H9 (cell line): ENCODE measurements around the gene MAP4K3. TPM values are rescaled to one million over a fixed set of nuclear protein-coding genes. Genes with fewer than 3 reads are reported as not detected.
A peak's percentile ranks its signal among the peaks of the same experiment; 100 is the strongest.

Experiments
- DNase-seq: peaks from one replicate; pipeline ENCODE4 v3.0.0-alpha.2; 2017
- H2AFZ ChIP-seq: one replicate; pipeline ENCODE4 v1.6.1; 2013; ENCODE audit warnings: mild to moderate bottlenecking, low read length, control low read depth, moderate library complexity
- H2AK5ac ChIP-seq: 2 replicates; pipeline ENCODE4 v1.6.1; 2013; ENCODE audit warnings: low read length, control low read depth, mixed read lengths; ENCODE audit not compliant: insufficient read length
- H2BK120ac ChIP-seq: one replicate; pipeline ENCODE4 v1.6.1; 2013; ENCODE audit warnings: low read depth, mild to moderate bottlenecking, low read length, control low read depth, inconsistent platforms; ENCODE audit not compliant: poor library complexity, severe bottlenecking
- H2BK12ac ChIP-seq: 2 replicates; pipeline ENCODE4 v1.6.1; 2013; ENCODE audit warnings: low read length, control low read depth, mixed read lengths, low read depth; ENCODE audit not compliant: insufficient read length
- H2BK15ac ChIP-seq: 2 replicates; pipeline ENCODE4 v1.6.1; 2013; ENCODE audit warnings: low read depth, low read length, control low read depth
- H2BK20ac ChIP-seq: one replicate; pipeline ENCODE4 v1.6.1; 2013; ENCODE audit warnings: low read depth, mild to moderate bottlenecking, low read length, control low read depth, inconsistent platforms; ENCODE audit not compliant: poor library complexity, severe bottlenecking
- H2BK5ac ChIP-seq: 2 replicates; pipeline ENCODE4 v1.6.1; 2013; ENCODE audit warnings: low read length, control low read depth, mixed read lengths; ENCODE audit not compliant: insufficient read length
- H3K14ac ChIP-seq: 2 replicates; pipeline ENCODE4 v1.6.1; 2013; ENCODE audit warnings: low read length, control low read depth; ENCODE audit not compliant: insufficient read depth
- H3K18ac ChIP-seq: 2 replicates; pipeline ENCODE4 v1.6.1; 2013; ENCODE audit warnings: low read depth, mild to moderate bottlenecking, mixed read lengths, low read length, control low read depth; ENCODE audit not compliant: insufficient read length
- H3K23ac ChIP-seq: 2 replicates; pipeline ENCODE4 v1.6.1; 2013; ENCODE audit warnings: low read length, control low read depth, mixed read lengths, low read depth; ENCODE audit not compliant: insufficient read length
- H3K23me2 ChIP-seq: 2 replicates; pipeline ENCODE4 v1.6.1; 2013; ENCODE audit warnings: low read depth, mild to moderate bottlenecking, mixed read lengths, low read length, control low read depth; ENCODE audit not compliant: insufficient read length, poor library complexity, severe bottlenecking
- H3K27ac ChIP-seq: 2 replicates; pipeline ENCODE4 v1.5.1; 2013; ENCODE audit warnings: low read length, control low read depth, mixed read lengths, low read depth; ENCODE audit not compliant: insufficient read length
- H3K27me3 ChIP-seq: 2 replicates; pipeline ENCODE4 v1.6.1; 2013; ENCODE audit warnings: low read length, control low read depth, inconsistent platforms; ENCODE audit not compliant: insufficient read depth
- H3K4ac ChIP-seq: 2 replicates; pipeline ENCODE4 v1.6.1; 2013; ENCODE audit warnings: low read depth, mild to moderate bottlenecking, control low read depth, inconsistent platforms, low read length, moderate library complexity
- H3K4me1 ChIP-seq: 2 replicates; pipeline ENCODE4 v1.6.1; 2013; ENCODE audit warnings: low read length, control low read depth, inconsistent platforms; ENCODE audit not compliant: insufficient read depth
- H3K4me2 ChIP-seq: 2 replicates; pipeline ENCODE4 v1.6.1; 2013; ENCODE audit warnings: low read length, control low read depth, mixed read lengths; ENCODE audit not compliant: insufficient read length, insufficient read depth
- H3K56ac ChIP-seq: 2 replicates; pipeline ENCODE4 v1.6.1; 2013; ENCODE audit warnings: low read depth, mild to moderate bottlenecking, mixed read lengths, low read length, control low read depth; ENCODE audit not compliant: insufficient read length
- H3K79me1 ChIP-seq: 2 replicates; pipeline ENCODE4 v1.6.1; 2013; ENCODE audit warnings: low read depth, mild to moderate bottlenecking, moderate library complexity, low read length, control low read depth, inconsistent platforms; ENCODE audit not compliant: insufficient read depth, poor library complexity, severe bottlenecking
- H3K79me2 ChIP-seq: 2 replicates; pipeline ENCODE4 v1.6.1; 2013; ENCODE audit warnings: low read length, control low read depth, inconsistent platforms; ENCODE audit not compliant: insufficient read depth
- H3K9ac ChIP-seq: 2 replicates; pipeline ENCODE4 v1.6.1; 2013; ENCODE audit warnings: low read length, control low read depth, mixed read lengths; ENCODE audit not compliant: insufficient read length; ENCODE audit errors: extremely low read depth
- H3K9me3 ChIP-seq: one replicate; pipeline ENCODE4 v1.6.1; 2013; ENCODE audit warnings: low read depth, low read length, inconsistent platforms; ENCODE audit not compliant: control insufficient read depth
- H3T11ph ChIP-seq: one replicate; pipeline ENCODE4 v1.6.1; 2013; ENCODE audit warnings: mild to moderate bottlenecking, low read length, control low read depth, inconsistent platforms
- H4K20me1 ChIP-seq: one replicate; pipeline ENCODE4 v1.6.1; 2013; ENCODE audit not compliant: control insufficient read depth, insufficient read length, insufficient read depth
- H4K5ac ChIP-seq: 2 replicates; pipeline ENCODE4 v1.6.1; 2013; ENCODE audit warnings: low read depth, mild to moderate bottlenecking, mixed read lengths, low read length, control low read depth; ENCODE audit not compliant: insufficient read length
- H4K8ac ChIP-seq: replicated peaks from 2 replicates; pipeline ENCODE4 v1.6.1; 2013; ENCODE audit warnings: low read length, control low read depth, mixed read lengths, low read depth; ENCODE audit not compliant: insufficient read length
- H4K91ac ChIP-seq: 2 replicates; pipeline ENCODE4 v1.6.1; 2013; ENCODE audit warnings: low read depth, mild to moderate bottlenecking, moderate library complexity, mixed read lengths, low read length, control low read depth; ENCODE audit not compliant: insufficient read length
- H3K27ac Mint-ChIP-seq, 3 experiments: 2 replicates in 2 of 3; 3 replicates in 1 of 3; pipeline ENCODE4 v1.8.0; 2020 to 2021; ENCODE audit warnings: mixed read lengths in 3 of 3, mild to moderate bottlenecking in 1 of 3, moderate library complexity in 1 of 3
- H3K27me3 Mint-ChIP-seq: 2 replicates; pipeline ENCODE4 v1.8.0; 2021; ENCODE audit warnings: low read depth, mild to moderate bottlenecking, moderate library complexity, mixed read lengths
- H3K36me3 Mint-ChIP-seq, 3 experiments: 2 replicates in 2 of 3; 3 replicates in 1 of 3; pipeline ENCODE4 v1.8.0; 2020 to 2021; ENCODE audit warnings: low read depth in 3 of 3, mixed read lengths in 3 of 3; ENCODE audit not compliant: insufficient read depth in 1 of 3
- H3K4me1 Mint-ChIP-seq, 2 experiments: 2 replicates each; pipeline ENCODE4 v1.8.0; 2020; ENCODE audit warnings: mixed read lengths in 2 of 2
- H3K4me3 Mint-ChIP-seq, 2 experiments: 2 replicates in 1 of 2; 3 replicates in 1 of 2; pipeline ENCODE4 v1.8.0; 2020 to 2021; ENCODE audit warnings: mild to moderate bottlenecking in 2 of 2, mixed read lengths in 2 of 2, moderate library complexity in 1 of 2
- H3K9me3 Mint-ChIP-seq, 2 experiments: 2 replicates in 1 of 2; 3 replicates in 1 of 2; pipeline ENCODE4 v1.8.0; 2020; ENCODE audit warnings: mild to moderate bottlenecking in 2 of 2, mixed read lengths in 2 of 2, moderate library complexity in 1 of 2
- WGBS: extraction: QIAGEN DNeasy Blood & Tissue Kit; methylation state at CpG from one replicate; pipeline ENCODE4 v1.1.7; 2013; ENCODE audit warnings: missing lambda C conversion rate, low lambda C conversion rate, mixed read lengths; ENCODE audit not compliant: insufficient read length; ENCODE audit errors: extremely low coverage; 5-methylcytosine and 5-hydroxymethylcytosine counted together
- total RNA-seq: library from RNA; stranded (reverse); gene quantifications from 2 replicates; pipeline ENCODE4 v1.2.1, GENCODE V29; 2021
- TF ChIP-seq, protein P1 (sequence below): fragments of 200-600 bp; sonication (generic); conservative IDR thresholded peaks from 3 replicates; pipeline ENCODE4 v1.8.0; 2021; ENCODE audit warnings: antibody characterized with exemption, mild to moderate bottlenecking

Gene MAP4K3
- total RNA-seq, 1 experiment from 2014 or later = 37.9 TPM

DNA sequence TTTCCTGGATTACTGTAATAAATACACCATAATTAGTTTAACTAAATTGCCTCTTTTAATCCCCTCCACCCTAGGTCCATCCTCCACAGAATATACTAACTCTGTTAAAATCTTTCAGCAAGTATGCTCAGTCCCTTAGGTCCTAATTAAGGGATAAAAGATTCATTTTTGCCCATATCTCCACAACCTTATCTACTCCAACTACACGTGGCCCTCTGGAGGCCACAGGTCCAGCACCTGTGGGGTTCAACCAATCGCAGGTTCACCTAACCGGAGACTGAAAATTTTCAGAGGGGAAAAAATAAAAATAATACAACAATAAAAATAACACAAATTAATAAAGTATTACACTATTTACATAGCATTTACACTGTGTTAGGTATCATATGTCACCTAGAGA is 86.4 kb downstream of the MAP4K3 start:
- Histone ChIP-seq H2AK5ac (no peak overlapping the region), H2BK120ac (no peak overlapping the region), H4K91ac (no peak overlapping the region), H3K23me2 (no peaks in the 10 kb centered on the region), H4K8ac (no peak overlapping the region), H2BK12ac (no peak overlapping the region), H3K23ac (no peak overlapping the region), H3K9ac (no peak overlapping the region), H3K4ac (no peak overlapping the region), H3K79me1 (no peaks in the 10 kb centered on the region), H3K4me2 (no peak overlapping the region), H3K27ac (no peak overlapping the region), H2BK20ac (no peak overlapping the region), H2BK5ac (no peak overlapping the region), H2AFZ (no peak overlapping the region), H3K79me2 (no peaks in the 10 kb centered on the region), H3K18ac (no peak overlapping the region), H3K14ac (no peak overlapping the region), H3K9me3 (no peaks in the 10 kb centered on the region), H3T11ph (no peak overlapping the region), H2BK15ac (no peak overlapping the region), H4K20me1 (no peaks in the 10 kb centered on the region), H3K56ac (no peak overlapping the region), H4K5ac (no peak overlapping the region), H3K4me1 (peaks cover 4% of the 10 kb centered on the region; the same call in 1 of the 2 replicates), H3K27me3 (no peaks in the 10 kb centered on the region)
- no peak overlapping the region for H3K4me3 Mint-ChIP-seq
- peaks cover 28 to 33% of the 10 kb centered on the region in 2 experiments for H3K4me1 Mint-ChIP-seq
- no peaks in the 10 kb centered on the region for H3K9me3 Mint-ChIP-seq
- H3K27ac Mint-ChIP-seq = peak overlapping the region in 1 of 3 experiments; percentile 75; a peak in 1 of 7 replicates
- peaks cover 8 to 13% (median 12%) of the 10 kb centered on the region in 3 experiments; a peak in 6 of 7 replicates for H3K36me3 Mint-ChIP-seq
- DNase-seq = no peak
- TF ChIP-seq, protein P1, sequence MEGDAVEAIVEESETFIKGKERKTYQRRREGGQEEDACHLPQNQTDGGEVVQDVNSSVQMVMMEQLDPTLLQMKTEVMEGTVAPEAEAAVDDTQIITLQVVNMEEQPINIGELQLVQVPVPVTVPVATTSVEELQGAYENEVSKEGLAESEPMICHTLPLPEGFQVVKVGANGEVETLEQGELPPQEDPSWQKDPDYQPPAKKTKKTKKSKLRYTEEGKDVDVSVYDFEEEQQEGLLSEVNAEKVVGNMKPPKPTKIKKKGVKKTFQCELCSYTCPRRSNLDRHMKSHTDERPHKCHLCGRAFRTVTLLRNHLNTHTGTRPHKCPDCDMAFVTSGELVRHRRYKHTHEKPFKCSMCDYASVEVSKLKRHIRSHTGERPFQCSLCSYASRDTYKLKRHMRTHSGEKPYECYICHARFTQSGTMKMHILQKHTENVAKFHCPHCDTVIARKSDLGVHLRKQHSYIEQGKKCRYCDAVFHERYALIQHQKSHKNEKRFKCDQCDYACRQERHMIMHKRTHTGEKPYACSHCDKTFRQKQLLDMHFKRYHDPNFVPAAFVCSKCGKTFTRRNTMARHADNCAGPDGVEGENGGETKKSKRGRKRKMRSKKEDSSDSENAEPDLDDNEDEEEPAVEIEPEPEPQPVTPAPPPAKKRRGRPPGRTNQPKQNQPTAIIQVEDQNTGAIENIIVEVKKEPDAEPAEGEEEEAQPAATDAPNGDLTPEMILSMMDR = no peak
- no CpG with 5 or more reads among the region's 3 CpGs for WGBS
- H3K27me3 Mint-ChIP-seq = no peaks in the 10 kb centered on the region
